Measurements from ENCODE around the gene GAS2. TPM values are rescaled to one million over a fixed set of nuclear protein-coding genes. Genes with fewer than 3 reads are reported as not detected.

GAS2 gene
- total RNA-seq, 2 experiments from 2014 or later = 1.8 to 4.1 TPM

DNA sequence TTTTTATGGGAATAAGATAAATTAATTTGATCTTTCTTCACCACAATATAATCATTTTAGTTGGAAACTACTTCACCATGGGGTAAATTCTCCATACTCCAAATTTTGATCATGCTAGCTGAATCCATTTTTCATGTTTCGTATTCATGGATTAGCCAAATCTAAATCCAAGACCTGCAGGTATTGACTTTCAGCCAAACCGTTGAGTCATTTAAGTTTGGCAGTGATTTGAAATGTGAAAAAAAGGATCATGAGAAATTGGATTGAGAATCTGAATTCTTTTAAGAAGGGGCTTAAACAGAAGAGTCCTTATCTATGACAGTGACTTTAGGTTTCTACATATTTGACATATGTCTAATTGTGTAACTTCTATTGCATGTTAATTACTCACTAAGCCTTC is 5.3 kb downstream of the GAS2 start:
- Histone ChIP-seq H3K9me3 (ENCODE audit: low read length) (no peaks in the 10 kb centered on the region), H2AFZ (ENCODE audit: low read length) (no peak overlapping the region), H3K79me2 (ENCODE audit: insufficient read depth, low read depth, low read length) (no peaks in the 10 kb centered on the region), H3K27ac (ENCODE audit: low read depth, low read length, poor library complexity, severe bottlenecking) (no peak overlapping the region), H3K4me3 (ENCODE audit: low read depth, low read length, poor library complexity, severe bottlenecking) (no peak overlapping the region), H4K20me1 (ENCODE audit: insufficient read depth, low read length) (no peaks in the 10 kb centered on the region), H3K4me2 (ENCODE audit: low read length) (no peak overlapping the region), H3K36me3 (ENCODE audit: insufficient read depth, low read length) (no peaks in the 10 kb centered on the region), H3K9me2 (ENCODE audit: insufficient read depth, low read length) (no peaks in the 10 kb centered on the region), H3K4me1 (ENCODE audit: insufficient read depth, low read length, poor library complexity, severe bottlenecking) (no peaks in the 10 kb centered on the region)
- CTCF ChIA-PET (ENCODE audit: unreplicated experiment) = no interaction called here
- POLR2A ChIA-PET = no interaction called here
- no peak for TF ChIP-seq EZH2phosphoT487 (IDR thresholded peaks at IDR 0.05; ENCODE audit: borderline replicate concordance, low read depth, low read length)
- TF ChIP-seq, protein P1, sequence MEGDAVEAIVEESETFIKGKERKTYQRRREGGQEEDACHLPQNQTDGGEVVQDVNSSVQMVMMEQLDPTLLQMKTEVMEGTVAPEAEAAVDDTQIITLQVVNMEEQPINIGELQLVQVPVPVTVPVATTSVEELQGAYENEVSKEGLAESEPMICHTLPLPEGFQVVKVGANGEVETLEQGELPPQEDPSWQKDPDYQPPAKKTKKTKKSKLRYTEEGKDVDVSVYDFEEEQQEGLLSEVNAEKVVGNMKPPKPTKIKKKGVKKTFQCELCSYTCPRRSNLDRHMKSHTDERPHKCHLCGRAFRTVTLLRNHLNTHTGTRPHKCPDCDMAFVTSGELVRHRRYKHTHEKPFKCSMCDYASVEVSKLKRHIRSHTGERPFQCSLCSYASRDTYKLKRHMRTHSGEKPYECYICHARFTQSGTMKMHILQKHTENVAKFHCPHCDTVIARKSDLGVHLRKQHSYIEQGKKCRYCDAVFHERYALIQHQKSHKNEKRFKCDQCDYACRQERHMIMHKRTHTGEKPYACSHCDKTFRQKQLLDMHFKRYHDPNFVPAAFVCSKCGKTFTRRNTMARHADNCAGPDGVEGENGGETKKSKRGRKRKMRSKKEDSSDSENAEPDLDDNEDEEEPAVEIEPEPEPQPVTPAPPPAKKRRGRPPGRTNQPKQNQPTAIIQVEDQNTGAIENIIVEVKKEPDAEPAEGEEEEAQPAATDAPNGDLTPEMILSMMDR (conservative IDR thresholded peaks at IDR 0.05; ENCODE audit: low read length) = no peak
- intact Hi-C loops (cut with micrococcal nuclease; ENCODE audit: unreplicated experiment) = no loop called here
- no peak for DNase-seq (ENCODE audit: low spot score)
- no TSS peak for BruUV-seq (replicated peaks)

DNA sequence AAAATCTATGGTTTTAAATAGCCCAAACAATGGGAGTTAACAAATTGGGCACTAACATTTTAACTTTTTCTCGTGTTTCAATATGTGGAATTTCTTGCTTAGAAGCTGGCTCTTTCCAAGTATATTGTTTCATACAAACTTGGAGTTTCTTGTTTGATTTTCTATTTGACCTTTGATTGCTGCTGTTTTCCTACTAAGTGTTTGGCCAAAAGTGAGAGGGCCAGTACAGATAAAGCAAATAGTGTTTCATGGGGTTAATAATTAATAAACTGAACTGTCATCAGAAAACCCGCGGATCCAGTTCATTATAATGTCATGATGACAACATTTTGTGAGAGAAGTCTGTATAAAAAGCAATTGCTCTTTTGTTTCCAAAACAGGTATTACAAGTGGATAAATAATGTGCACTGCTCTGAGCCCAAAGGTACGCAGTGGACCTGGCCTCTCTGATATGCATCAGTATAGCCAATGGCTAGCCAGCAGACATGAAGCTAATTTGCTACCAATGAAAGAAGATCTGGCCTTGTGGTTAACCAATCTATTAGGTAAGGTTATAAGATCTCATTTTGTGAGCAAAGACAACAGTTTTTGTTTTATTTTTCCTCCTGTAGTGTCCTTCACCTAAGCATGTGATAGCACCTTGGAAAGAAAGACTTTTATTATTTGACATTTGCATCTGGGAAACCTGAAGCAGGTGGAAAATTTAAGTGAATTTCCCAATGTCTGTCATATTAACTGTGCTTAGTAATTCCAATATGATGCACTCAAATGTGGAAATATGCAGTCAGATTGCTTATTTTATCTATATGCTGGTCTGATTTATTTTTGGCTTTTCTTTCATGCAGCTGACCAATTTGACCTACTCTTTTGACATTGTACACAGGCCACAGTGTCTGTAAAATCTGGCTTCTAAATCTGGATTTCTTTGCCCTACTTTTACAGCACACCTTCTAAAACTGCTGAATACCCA is 8.3 kb downstream of the GAS2 start:
- no peaks in the 10 kb centered on the region for H4K20me1 ChIP-seq (ENCODE audit: insufficient read depth, low read length)
- no peak overlapping the region for H3K4me3 ChIP-seq (ENCODE audit: low read depth, low read length, poor library complexity, severe bottlenecking)
- CTCF ChIA-PET (ENCODE audit: unreplicated experiment) = no interaction called here
- TF ChIP-seq, protein P1 (conservative IDR thresholded peaks at IDR 0.05; ENCODE audit: low read length) = no peak
- TF ChIP-seq EZH2phosphoT487 (IDR thresholded peaks at IDR 0.05; ENCODE audit: borderline replicate concordance, low read depth, low read length) = no peak
- no peaks in the 10 kb centered on the region for H3K9me2 ChIP-seq (ENCODE audit: insufficient read depth, low read length)
- no TSS peak for BruUV-seq (replicated peaks)
- no peaks in the 10 kb centered on the region for H3K4me1 ChIP-seq (ENCODE audit: insufficient read depth, low read length, poor library complexity, severe bottlenecking)
- H3K79me2 ChIP-seq (ENCODE audit: insufficient read depth, low read depth, low read length) = no peaks in the 10 kb centered on the region
- H3K4me2 ChIP-seq (ENCODE audit: low read length) = no peak overlapping the region
- no peaks in the 10 kb centered on the region for H3K36me3 ChIP-seq (ENCODE audit: insufficient read depth, low read length)
- no peaks in the 10 kb centered on the region for H3K9me3 ChIP-seq (ENCODE audit: low read length)
- no peak overlapping the region for H2AFZ ChIP-seq (ENCODE audit: low read length)
- H3K27ac ChIP-seq (ENCODE audit: low read depth, low read length, poor library complexity, severe bottlenecking) = no peak overlapping the region
- POLR2A ChIA-PET = interaction anchor here (0.7 kb wide), 1 partner anchor 17 kb away, joined by 4 read pairs; no protein-coding TSS in a partner anchor
- DNase-seq (ENCODE audit: low spot score) = no peak
- intact Hi-C loops (cut with micrococcal nuclease; ENCODE audit: unreplicated experiment) = no loop called here

Data from OCI-LY7 (cell line).